Esophagus muscularis mucosa (tissue), 4 donors: Measurements from ENCODE around the gene RUNX2.

Experiments
- CTCF ChIP-seq, 3 experiments: fragments of 200-600 bp in 2 of 3; fragments of 450-650 bp in 1 of 3; sonication (generic) in 2 of 3; IDR thresholded peaks; one replicate each; pipeline ENCODE4 v1.5.1; 2017 to 2019; ENCODE audit warnings: antibody characterized with exemption in 3 of 3, mild to moderate bottlenecking in 2 of 3, moderate library complexity in 1 of 3
- EP300 ChIP-seq: sonication (generic); formaldehyde crosslinking; IDR thresholded peaks from one replicate; pipeline ENCODE4 v1.6.1; 2017; ENCODE audit warnings: antibody characterized with exemption
- POLR2A ChIP-seq: fragments of 450-650 bp; IDR thresholded peaks from one replicate; pipeline ENCODE4 v1.6.1; 2017; ENCODE audit warnings: antibody characterized with exemption, moderate library complexity, mild to moderate bottlenecking, low read depth
- POLR2AphosphoS5 ChIP-seq, 2 donors: sonication (generic); formaldehyde crosslinking; IDR thresholded peaks; one replicate each; pipeline ENCODE4 v1.6.1; 2017; ENCODE audit warnings: antibody characterized with exemption in 2 of 2

DNA sequence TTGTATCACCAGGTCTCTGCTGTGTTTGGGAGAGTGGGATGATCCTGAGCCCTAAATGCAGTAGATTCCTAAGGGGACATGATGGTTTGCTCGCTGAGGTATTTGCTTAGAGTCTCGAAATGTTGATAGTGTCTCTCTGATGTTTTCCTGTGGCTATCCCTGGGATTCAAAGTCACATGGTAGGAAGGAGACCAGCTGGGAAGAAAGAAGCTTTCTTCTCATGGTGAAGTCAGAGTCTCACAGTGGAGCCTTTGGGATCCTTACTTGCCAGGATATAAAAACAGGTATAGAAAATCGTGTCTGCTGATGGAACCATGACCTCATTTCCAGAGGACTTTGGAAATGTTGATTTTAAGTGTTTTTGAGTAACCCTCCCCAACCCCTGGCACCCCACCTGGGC, 308.9 kb downstream of the RUNX2 start:
- TF ChIP-seq CTCF (IDR thresholded peaks at IDR 0.05) (no peak), POLR2A (no peak), POLR2AphosphoS5 (IDR thresholded peaks at IDR 0.05) (no peak), EP300 (no peak)
